Pancreas (tissue), 10 donors: ENCODE data around the gene SLC16A10. TPM values are rescaled to one million over a fixed set of nuclear protein-coding genes. Genes with fewer than 3 reads are reported as not detected.
"Not testable (repeated sequence)": the region's sequence is repeated elsewhere in the genome, so short reads cannot be mapped to it uniquely, and the experiment has no call there.

ENCODE experiments used
- ATAC-seq, 4 donors: fragments of 200-7000 bp; cut with Tn5 transposase; one replicate each; pipeline versions ENCODE4 v1.8.0 to v1.9.1; 2020; ENCODE audit warnings: mild to moderate bottlenecking in 4 of 4, moderate library complexity in 4 of 4
- DNase-seq, 6 donors: peaks; one replicate each; pipeline ENCODE4 v3.0.0-alpha.2; 2020
- FAIRE-seq: peaks from 2 replicates; lab custom pipeline; 2012; peaks lifted over from hg19 to GRCh38; lab: Jason Lieb, UNC
- H3K27ac ChIP-seq, 4 donors: fragments of 200-600 bp; sonication (generic); 1 replicate in 3 of 4; 2 replicates in 1 of 4; pipeline versions ENCODE4 v1.5.0 to v1.8.0; 2020
- H3K27me3 ChIP-seq, 4 donors: fragments of 200-600 bp; one replicate each; pipeline ENCODE4 v1.8.0; 2021
- H3K36me3 ChIP-seq, 3 donors: fragments of 200-600 bp; sonication (generic) in 1 of 3; one replicate each; pipeline versions ENCODE4 v1.5.0 to v1.8.0; 2020 to 2021
- H3K4me1 ChIP-seq, 3 donors: fragments of 200-600 bp; one replicate each; pipeline ENCODE4 v1.8.0; 2021
- H3K4me3 ChIP-seq, 4 donors: fragments of 200-600 bp; sonication (generic) in 2 of 4; one replicate each; pipeline versions ENCODE4 v1.5.0 to v1.8.0; 2020 to 2021
- H3K9me3 ChIP-seq, 4 donors: fragments of 200-600 bp; one replicate each; pipeline ENCODE4 v1.8.0; 2021
- WGBS, 2 donors: extraction: QIAGEN DNeasy Blood & Tissue Kit; methylation state at CpG; one replicate each; pipeline ENCODE4 v1.1.7; 2013; 5-methylcytosine and 5-hydroxymethylcytosine counted together
- intact Hi-C, 3 donors: fragments of 100-400 bp; cut with DNase I; formaldehyde crosslinking; loops; one replicate each; pipeline versions ENCODE4 v1.11.1 to v1.14.2; 2022
- polyA plus RNA-seq, 2 donors: library from polyadenylated mRNA; stranded (reverse); fragments of 200-250 nt; gene quantifications; one replicate each; pipeline ENCODE4 v1.2.3, GENCODE V29; 2013
- total RNA-seq, 6 donors: library from RNA; stranded (reverse); fragmentation: NEBNext Ultra II Directional in 4 of 6; extraction: Animal tissue kit (Norgen Biotek cat#: 25700) in 4 of 6; gene quantifications; one replicate each; pipeline versions ENCODE4 v1.2.1 to v1.2.4, GENCODE V29; 2021 to 2023
- TF ChIP-seq, protein P1 (sequence below), 4 donors: fragments of 200-600 bp; sonication (generic) in 3 of 4; IDR thresholded peaks; one replicate each; pipeline versions ENCODE4 v1.5.0 to v1.8.0; 2021; ENCODE audit warnings: antibody characterized with exemption in 4 of 4
- donor health status: healthy with polysubstance abuse.
- donor health status: DM: no; HTN: no; CAD: no; lungs with moderate emphysema.
- donor health status: DM: no; HTN: no; CAD: no.
- donor health status: control.
- donor health status: control.
- donor health status: Bipolar disorder and iron deficiency.
- donor health status: DM: yes; HTN: yes; CAD: no.
- donor health status: DM: no; HTN: no; CAD: no.
- donor health status: DM: no; HTN: no; CAD: no.
- donor health status: DM: yes; HTN: yes; CAD: no.

Gene SLC16A10
- total and polyA plus RNA-seq, 8 donors = 5.1 to 48.8 (median 30.0) TPM

DNA sequence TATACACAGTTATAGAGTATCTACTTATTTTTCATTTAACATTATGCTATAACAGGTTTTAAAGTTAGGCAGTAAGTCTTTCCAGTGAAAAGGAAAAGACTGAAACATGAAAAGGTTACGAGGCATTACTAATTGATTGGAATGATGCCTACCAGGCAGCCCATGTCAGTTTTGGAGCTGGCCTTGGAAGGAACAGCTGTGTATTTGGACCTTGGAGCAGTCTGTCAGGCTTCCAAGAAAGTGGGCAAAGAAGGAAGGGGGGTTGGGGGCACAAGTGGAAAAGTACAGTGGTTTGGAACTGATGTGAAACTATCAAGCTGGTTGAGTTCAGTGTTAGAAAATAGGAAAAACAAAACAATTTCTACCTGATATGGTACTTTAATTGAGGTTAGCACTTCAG, 41.7 kb downstream of the SLC16A10 start:
- TF ChIP-seq, protein P1, sequence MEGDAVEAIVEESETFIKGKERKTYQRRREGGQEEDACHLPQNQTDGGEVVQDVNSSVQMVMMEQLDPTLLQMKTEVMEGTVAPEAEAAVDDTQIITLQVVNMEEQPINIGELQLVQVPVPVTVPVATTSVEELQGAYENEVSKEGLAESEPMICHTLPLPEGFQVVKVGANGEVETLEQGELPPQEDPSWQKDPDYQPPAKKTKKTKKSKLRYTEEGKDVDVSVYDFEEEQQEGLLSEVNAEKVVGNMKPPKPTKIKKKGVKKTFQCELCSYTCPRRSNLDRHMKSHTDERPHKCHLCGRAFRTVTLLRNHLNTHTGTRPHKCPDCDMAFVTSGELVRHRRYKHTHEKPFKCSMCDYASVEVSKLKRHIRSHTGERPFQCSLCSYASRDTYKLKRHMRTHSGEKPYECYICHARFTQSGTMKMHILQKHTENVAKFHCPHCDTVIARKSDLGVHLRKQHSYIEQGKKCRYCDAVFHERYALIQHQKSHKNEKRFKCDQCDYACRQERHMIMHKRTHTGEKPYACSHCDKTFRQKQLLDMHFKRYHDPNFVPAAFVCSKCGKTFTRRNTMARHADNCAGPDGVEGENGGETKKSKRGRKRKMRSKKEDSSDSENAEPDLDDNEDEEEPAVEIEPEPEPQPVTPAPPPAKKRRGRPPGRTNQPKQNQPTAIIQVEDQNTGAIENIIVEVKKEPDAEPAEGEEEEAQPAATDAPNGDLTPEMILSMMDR (IDR thresholded peaks at IDR 0.05) = no peak
- H3K27ac ChIP-seq = peak overlapping the region; percentile 19 to 77 (median 62)
- FAIRE-seq (no peak), DNase-seq (peak in 4 of 6 donors; percentile 76 to 91 (median 89)), ATAC-seq (peak; percentile 88 to 95 (median 91))
- H3K4me1 ChIP-seq = peaks cover 60 to 67% (median 64%) of the 10 kb centered on the region in 3 donors
- no peaks in the 10 kb centered on the region for H3K9me3 ChIP-seq
- H3K36me3 ChIP-seq = no peaks in the 10 kb centered on the region
- intact Hi-C loops = no loop called here
- no peaks in the 10 kb centered on the region for H3K27me3 ChIP-seq
- no peak overlapping the region for H3K4me3 ChIP-seq
- 12 to 21% methylated on average over 1 of the region's 1 CpG for WGBS, 2 donors

DNA sequence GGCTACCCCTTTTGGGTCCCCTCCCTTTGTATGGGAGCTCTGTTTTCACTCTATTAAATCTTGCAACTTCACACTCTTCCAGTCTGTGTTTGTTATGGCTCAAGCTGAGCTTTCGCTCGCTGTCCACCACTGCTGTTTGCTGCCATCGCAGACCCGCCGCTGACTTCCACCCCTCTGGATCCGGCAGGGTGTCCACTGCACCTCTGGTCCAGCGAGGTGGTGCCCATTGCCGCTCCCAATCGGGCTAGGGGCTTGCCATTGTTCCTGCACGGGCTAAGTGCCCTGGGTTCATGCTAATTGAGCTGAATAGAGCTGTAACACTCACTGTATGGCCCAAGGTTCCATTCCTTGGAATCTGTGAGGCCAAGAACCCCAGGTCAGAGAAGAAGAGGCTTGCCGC, 43.7 kb downstream of the SLC16A10 start:
- 89 to 94% methylated on average over 11 of the region's 11 CpGs for WGBS, 2 donors
- H3K27me3 ChIP-seq, H3K36me3 ChIP-seq, H3K9me3 ChIP-seq, FAIRE-seq, intact Hi-C loops, H3K4me3 ChIP-seq, ATAC-seq: not testable (repeated sequence)
- Histone ChIP-seq H3K27ac (peak overlapping the region in 3 of 4 donors; percentile 19 to 77 (median 63)), H3K4me1 (peaks cover 52 to 56% (median 54%) of the 10 kb centered on the region in 3 donors)
- DNase-seq = peak in 1 of 6 donors; percentile 59

DNA sequence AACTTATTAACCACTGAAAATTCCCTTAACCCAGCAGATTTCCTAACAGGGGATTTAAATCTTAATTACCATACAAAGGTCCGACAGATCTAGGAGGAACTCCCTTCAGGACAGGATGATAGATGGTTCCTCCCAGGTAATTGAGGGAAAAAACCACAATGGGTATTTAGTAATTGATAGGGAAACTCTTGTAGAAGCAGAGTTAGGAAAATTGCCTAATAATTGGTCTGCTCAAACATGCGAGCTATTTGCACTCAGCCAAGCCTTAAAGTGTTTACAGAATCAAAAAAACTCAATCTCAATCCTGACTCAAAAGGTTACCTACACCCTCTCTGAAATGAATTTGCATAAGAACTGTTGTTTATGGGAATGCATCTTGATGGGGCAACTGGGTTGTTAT, 45.4 kb downstream of the SLC16A10 start:
- peaks cover 46 to 51% (median 49%) of the 10 kb centered on the region in 3 donors for H3K4me1 ChIP-seq
- not testable (repeated sequence) for FAIRE-seq, H3K36me3 ChIP-seq

DNA sequence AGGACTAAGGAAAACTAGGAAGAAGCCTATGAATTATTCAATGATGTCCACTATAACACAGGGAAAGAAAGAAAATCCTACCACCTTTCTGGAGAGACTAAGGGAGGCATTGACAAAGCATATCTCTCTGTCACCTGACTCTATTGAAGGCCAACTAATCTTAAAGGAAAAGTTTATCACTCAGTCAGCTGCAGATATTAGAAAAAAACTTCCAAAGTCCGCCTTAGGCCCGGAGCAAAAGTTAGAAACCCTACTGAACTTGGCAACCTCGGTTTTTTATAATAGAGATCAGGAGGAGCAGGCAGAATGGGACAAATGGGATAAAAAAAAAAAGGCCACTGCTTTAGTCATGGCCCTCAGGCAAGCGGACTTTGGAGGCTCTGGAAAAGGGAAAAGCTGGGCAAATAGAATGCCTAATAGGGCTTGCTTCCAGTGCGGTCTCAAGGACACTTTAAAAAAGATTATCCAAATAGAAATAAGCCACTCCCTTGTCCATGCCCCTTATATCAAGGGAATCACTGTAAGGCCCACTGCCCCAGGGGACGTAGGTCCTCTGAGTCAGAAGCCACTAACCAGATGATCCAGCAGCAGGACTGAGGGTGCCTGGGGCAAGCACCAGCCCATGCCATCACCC, 47.0 kb downstream of the SLC16A10 start:
- H3K4me3 ChIP-seq, FAIRE-seq, H3K27me3 ChIP-seq, H3K36me3 ChIP-seq, intact Hi-C loops, H3K9me3 ChIP-seq: not testable (repeated sequence)
- peak in 2 of 4 donors; percentile 62 to 75 for ATAC-seq
- DNase-seq = peak in 4 of 6 donors; percentile 34 to 64 (median 48)
- peaks cover 35 to 50% (median 40%) of the 10 kb centered on the region in 3 donors for H3K4me1 ChIP-seq
- WGBS, 2 donors = 46 to 49% methylated on average over 6 of the region's 6 CpGs
- H3K27ac ChIP-seq = peak overlapping the region in 3 of 4 donors; percentile 33 to 63 (median 61)

More for the DNA sequence above, 45.4 kb downstream of the SLC16A10 start:
- intact Hi-C loops, H3K9me3 ChIP-seq, ATAC-seq, DNase-seq, H3K4me3 ChIP-seq, H3K27me3 ChIP-seq: not testable (repeated sequence)
- H3K27ac ChIP-seq = peak overlapping the region in 2 of 4 donors; percentile 61 to 63
- WGBS, 2 donors = 8 to 9% methylated on average over 2 of the region's 2 CpGs

DNA sequence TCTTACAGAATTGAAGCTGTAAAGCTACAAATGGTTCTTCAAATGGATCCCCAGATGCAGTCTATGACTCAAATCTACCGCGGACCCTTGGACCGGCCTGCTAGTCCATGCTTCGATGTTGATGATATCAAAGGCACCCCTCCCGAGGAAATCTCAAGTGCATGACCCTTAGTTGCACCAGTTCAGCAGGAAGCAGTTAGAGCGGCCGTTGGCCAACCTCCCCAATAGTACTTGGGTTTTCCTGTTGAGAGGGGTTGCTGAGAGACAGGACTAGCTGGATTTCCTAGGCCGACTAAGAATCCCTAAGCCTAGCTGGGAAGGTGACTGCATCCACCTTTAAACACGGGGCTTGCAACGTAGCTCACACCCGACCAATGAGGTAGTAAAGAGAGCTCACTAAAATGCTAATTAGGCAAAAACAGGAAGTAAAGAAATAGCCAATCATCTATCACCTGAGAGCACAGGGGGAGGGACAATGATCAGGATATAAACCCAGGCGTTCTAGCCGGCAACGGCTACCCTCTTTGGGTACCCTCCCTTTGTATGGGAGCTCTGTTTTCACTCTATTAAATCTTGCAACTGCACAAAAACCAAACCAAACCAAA, 50.3 kb downstream of the SLC16A10 start:
- 85 to 87% methylated on average over 14 of the region's 14 CpGs for WGBS, 2 donors
- ATAC-seq, intact Hi-C loops, H3K27ac ChIP-seq, H3K27me3 ChIP-seq, H3K4me3 ChIP-seq, FAIRE-seq, H3K9me3 ChIP-seq, DNase-seq, H3K36me3 ChIP-seq: not testable (repeated sequence)
- peaks cover 8 to 19% (median 9%) of the 10 kb centered on the region in 3 donors for H3K4me1 ChIP-seq

DNA sequence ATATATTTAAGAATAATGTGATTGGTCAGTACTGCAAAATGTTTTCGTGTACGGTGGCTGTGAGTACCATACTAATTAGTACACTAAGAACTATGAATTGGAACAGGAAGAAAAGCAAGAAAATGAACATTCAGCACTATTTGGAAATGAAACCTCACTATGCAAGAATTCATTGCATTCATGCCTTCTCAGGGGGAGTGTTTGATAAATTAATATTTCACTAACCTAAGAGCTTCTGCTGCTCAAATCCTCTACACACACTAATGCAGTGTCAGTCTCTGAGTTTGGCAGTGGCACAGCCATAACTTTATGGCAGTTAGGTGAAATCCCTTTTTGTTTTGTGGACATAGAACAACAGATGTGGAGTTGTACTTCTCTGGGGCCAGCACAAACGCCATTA, 60.1 kb downstream of the SLC16A10 start:
- no peak for DNase-seq
- 57 to 61% methylated on average over 3 of the region's 3 CpGs for WGBS, 2 donors
- Histone ChIP-seq H3K4me1 (no peaks in the 10 kb centered on the region), H3K27ac (no peak overlapping the region), H3K9me3 (no peaks in the 10 kb centered on the region), H3K4me3 (no peak overlapping the region), H3K27me3 (no peaks in the 10 kb centered on the region), H3K36me3 (no peaks in the 10 kb centered on the region)
- no peak for FAIRE-seq
- peak in 3 of 4 donors; percentile 20 to 52 (median 35) for ATAC-seq
- TF ChIP-seq, protein P1 (IDR thresholded peaks at IDR 0.05) = no peak
- intact Hi-C loops = no loop called here
